HepG2 (cell line): ENCODE measurements around the gene PNKP. TPM values are rescaled to one million over a fixed set of nuclear protein-coding genes. Genes with fewer than 3 reads are reported as not detected.
A peak's percentile ranks its signal among the peaks of the same experiment; 100 is the strongest.

ENCODE experiments used
- ATF1 ChIP-seq: IDR thresholded peaks from 2 replicates; pipeline ENCODE4 v1.6.1; 2016; ENCODE audit warnings: mild to moderate bottlenecking, control low read depth
- CHD2 ChIP-seq: IDR thresholded peaks from 2 replicates; pipeline ENCODE4 v1.6.1; 2011; ENCODE audit warnings: low read depth, low read length, improper control_type of control experiment
- HBP1 ChIP-seq: IDR thresholded peaks from 2 replicates; pipeline ENCODE4 v1.6.1; 2016; ENCODE audit warnings: low read depth, control low read depth
- LBX2 ChIP-seq: sonication (generic); formaldehyde crosslinking; IDR thresholded peaks from 2 replicates; pipeline ENCODE4 v1.5.0; 2020; ENCODE audit warnings: missing genetic modification reagents, mild to moderate bottlenecking, borderline replicate concordance
- MBD4 ChIP-seq: IDR thresholded peaks from 2 replicates; pipeline ENCODE4 v1.6.1; 2012; ENCODE audit warnings: low read length, inconsistent platforms, borderline replicate concordance
- MYC ChIP-seq: sonication (generic); formaldehyde crosslinking; IDR thresholded peaks from 2 replicates; pipeline ENCODE4 v1.9.0; 2021; ENCODE audit warnings: missing genetic modification reagents, borderline replicate concordance
- NR1H2 ChIP-seq: sonication (generic); formaldehyde crosslinking; IDR thresholded peaks from 2 replicates; pipeline ENCODE4 v1.8.1; 2022; ENCODE audit warnings: low read depth, missing genetic modification reagents, borderline replicate concordance
- PRMT3 ChIP-seq: sonication (generic); formaldehyde crosslinking; IDR thresholded peaks from 2 replicates; pipeline ENCODE4 v1.8.1; 2022; ENCODE audit warnings: low read depth, mild to moderate bottlenecking, moderate library complexity, missing genetic modification reagents, borderline replicate concordance
- SP140L ChIP-seq: sonication (generic); formaldehyde crosslinking; IDR thresholded peaks from 2 replicates; pipeline ENCODE4 v1.4.0; 2020; ENCODE audit warnings: missing genetic modification reagents, borderline replicate concordance
- THAP11 ChIP-seq: IDR thresholded peaks from 2 replicates; pipeline ENCODE4 v1.6.1; 2016; ENCODE audit warnings: missing biosample characterization, missing genetic modification reagents
- ZBTB2 ChIP-seq: sonication (generic); formaldehyde crosslinking; IDR thresholded peaks from 2 replicates; pipeline ENCODE4 v1.8.0; 2022; ENCODE audit warnings: low read depth, missing genetic modification reagents
- ZBTB8A ChIP-seq: sonication (generic); formaldehyde crosslinking; IDR thresholded peaks from 2 replicates; pipeline ENCODE4 v1.4.0; 2020; ENCODE audit warnings: mild to moderate bottlenecking, low read depth, missing genetic modification reagents, borderline replicate concordance
- ZNF446 ChIP-seq: sonication (generic); formaldehyde crosslinking; IDR thresholded peaks from 2 replicates; pipeline ENCODE4 v1.5.0; 2020; ENCODE audit warnings: mild to moderate bottlenecking, missing genetic modification reagents
- ZNF451 ChIP-seq: sonication (generic); formaldehyde crosslinking; IDR thresholded peaks from 2 replicates; pipeline ENCODE4 v1.5.0; 2020; ENCODE audit warnings: mild to moderate bottlenecking, missing genetic modification reagents
- ZNF468 ChIP-seq: sonication (generic); formaldehyde crosslinking; IDR thresholded peaks from 2 replicates; pipeline ENCODE4 v1.8.0; 2022; ENCODE audit warnings: mild to moderate bottlenecking, moderate library complexity, missing genetic modification reagents
- ZNF567 ChIP-seq: sonication (generic); formaldehyde crosslinking; IDR thresholded peaks from 2 replicates; pipeline ENCODE4 v1.8.1; 2023; ENCODE audit warnings: mild to moderate bottlenecking, missing genetic modification reagents, borderline replicate concordance
- ZNF83 ChIP-seq: sonication (generic); formaldehyde crosslinking; IDR thresholded peaks from 2 replicates; pipeline ENCODE4 v1.4.0; 2020; ENCODE audit warnings: missing genetic modification reagents, mild to moderate bottlenecking, borderline replicate concordance
- ZSCAN21 ChIP-seq: sonication (generic); formaldehyde crosslinking; IDR thresholded peaks from 2 replicates; pipeline ENCODE4 v1.8.0; 2022; ENCODE audit warnings: mild to moderate bottlenecking, missing genetic modification reagents, moderate library complexity, borderline replicate concordance
- polyA plus RNA-seq, 8 experiments: library from polyadenylated mRNA; depleted of rRNA in 3 of 8; stranded (reverse) in 7 of 8; unstranded in 1 of 8; fragments of >200 nt; fragmentation: Illumina TruSeq in 4 of 8; extraction: Trizol in 4 of 8; gene quantifications; 2 replicates each; pipeline versions ENCODE4 v1.2.1 to v1.2.3, GENCODE V29; 2011 to 2016; ENCODE audit warnings: low read depth in 4 of 8, missing spikeins in 1 of 8, mixed read lengths in 1 of 8; ENCODE audit not compliant: insufficient read depth in 1 of 8
- total RNA-seq, 5 experiments: library from RNA; depleted of rRNA; stranded (reverse); fragments of >200 nt; fragmentation: Illumina TruSeq; extraction: Trizol; gene quantifications; 2 replicates each; pipeline ENCODE4 v1.2.3, GENCODE V29; 2016; ENCODE audit warnings: low read depth in 1 of 5
- TF ChIP-seq, protein P1 (sequence below): IDR thresholded peaks from 2 replicates; pipeline ENCODE4 v1.6.1; 2016; ENCODE audit warnings: low read depth, missing genetic modification reagents, missing compliant biosample characterization
- TF ChIP-seq, protein P2 (sequence below): sonication (generic); formaldehyde crosslinking; IDR thresholded peaks from 2 replicates; pipeline ENCODE4 v1.4.0; 2020; ENCODE audit warnings: mild to moderate bottlenecking, missing genetic modification reagents

PNKP gene
- total and polyA plus RNA-seq, 2 of the 13 experiments (the other 11 are each of a cell fraction or from before 2014, with no cell fraction given): 12.7 to 27.1 TPM

- TF ChIP-seq MBD4 (no peak), ZNF468 (no peak), MYC (CRISPR knock-in tag) (no peak; the same call in 1 of the 2 replicates), ZBTB8A (CRISPR knock-in tag) (no peak), HBP1 (CRISPR knock-in tag) (no peak), NR1H2 (CRISPR knock-in tag) (no peak), ZNF446 (no peak), LBX2 (CRISPR knock-in tag) (no peak), THAP11 (CRISPR knock-in tag) (peak; percentile 97), CHD2 (no peak), ZNF451 (no peak), ZBTB2 (peak; percentile 45; the same call in 1 of the 2 replicates), SP140L (CRISPR knock-in tag) (no peak), ZNF567 (CRISPR knock-in tag) (no peak; the same call in 1 of the 2 replicates), PRMT3 (CRISPR knock-in tag) (no peak), ZSCAN21 (CRISPR knock-in tag) (peak; percentile 92; the same call in 1 of the 2 replicates), ATF1 (CRISPR knock-in tag) (peak; percentile 78), ZNF83 (CRISPR knock-in tag) (no peak)
- TF ChIP-seq, protein P1, sequence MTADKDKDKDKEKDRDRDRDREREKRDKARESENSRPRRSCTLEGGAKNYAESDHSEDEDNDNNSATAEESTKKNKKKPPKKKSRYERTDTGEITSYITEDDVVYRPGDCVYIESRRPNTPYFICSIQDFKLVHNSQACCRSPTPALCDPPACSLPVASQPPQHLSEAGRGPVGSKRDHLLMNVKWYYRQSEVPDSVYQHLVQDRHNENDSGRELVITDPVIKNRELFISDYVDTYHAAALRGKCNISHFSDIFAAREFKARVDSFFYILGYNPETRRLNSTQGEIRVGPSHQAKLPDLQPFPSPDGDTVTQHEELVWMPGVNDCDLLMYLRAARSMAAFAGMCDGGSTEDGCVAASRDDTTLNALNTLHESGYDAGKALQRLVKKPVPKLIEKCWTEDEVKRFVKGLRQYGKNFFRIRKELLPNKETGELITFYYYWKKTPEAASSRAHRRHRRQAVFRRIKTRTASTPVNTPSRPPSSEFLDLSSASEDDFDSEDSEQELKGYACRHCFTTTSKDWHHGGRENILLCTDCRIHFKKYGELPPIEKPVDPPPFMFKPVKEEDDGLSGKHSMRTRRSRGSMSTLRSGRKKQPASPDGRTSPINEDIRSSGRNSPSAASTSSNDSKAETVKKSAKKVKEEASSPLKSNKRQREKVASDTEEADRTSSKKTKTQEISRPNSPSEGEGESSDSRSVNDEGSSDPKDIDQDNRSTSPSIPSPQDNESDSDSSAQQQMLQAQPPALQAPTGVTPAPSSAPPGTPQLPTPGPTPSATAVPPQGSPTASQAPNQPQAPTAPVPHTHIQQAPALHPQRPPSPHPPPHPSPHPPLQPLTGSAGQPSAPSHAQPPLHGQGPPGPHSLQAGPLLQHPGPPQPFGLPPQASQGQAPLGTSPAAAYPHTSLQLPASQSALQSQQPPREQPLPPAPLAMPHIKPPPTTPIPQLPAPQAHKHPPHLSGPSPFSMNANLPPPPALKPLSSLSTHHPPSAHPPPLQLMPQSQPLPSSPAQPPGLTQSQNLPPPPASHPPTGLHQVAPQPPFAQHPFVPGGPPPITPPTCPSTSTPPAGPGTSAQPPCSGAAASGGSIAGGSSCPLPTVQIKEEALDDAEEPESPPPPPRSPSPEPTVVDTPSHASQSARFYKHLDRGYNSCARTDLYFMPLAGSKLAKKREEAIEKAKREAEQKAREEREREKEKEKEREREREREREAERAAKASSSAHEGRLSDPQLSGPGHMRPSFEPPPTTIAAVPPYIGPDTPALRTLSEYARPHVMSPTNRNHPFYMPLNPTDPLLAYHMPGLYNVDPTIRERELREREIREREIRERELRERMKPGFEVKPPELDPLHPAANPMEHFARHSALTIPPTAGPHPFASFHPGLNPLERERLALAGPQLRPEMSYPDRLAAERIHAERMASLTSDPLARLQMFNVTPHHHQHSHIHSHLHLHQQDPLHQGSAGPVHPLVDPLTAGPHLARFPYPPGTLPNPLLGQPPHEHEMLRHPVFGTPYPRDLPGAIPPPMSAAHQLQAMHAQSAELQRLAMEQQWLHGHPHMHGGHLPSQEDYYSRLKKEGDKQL (CRISPR knock-in tag): no peak
- TF ChIP-seq, protein P2, sequence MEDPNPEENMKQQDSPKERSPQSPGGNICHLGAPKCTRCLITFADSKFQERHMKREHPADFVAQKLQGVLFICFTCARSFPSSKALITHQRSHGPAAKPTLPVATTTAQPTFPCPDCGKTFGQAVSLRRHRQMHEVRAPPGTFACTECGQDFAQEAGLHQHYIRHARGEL (CRISPR knock-in tag): no peak
Measured at GRCh38 chr19:49850487-49851342, 16.7 kb downstream of the PNKP start, which contains the start of gene PTOV1 (continued).
